Testis (tissue), 3 donors: ENCODE results near the gene LACRT. TPM values are rescaled to one million over a fixed set of nuclear protein-coding genes. Genes with fewer than 3 reads are reported as not detected.

Experiments used
- DNase-seq: peaks from one replicate; pipeline ENCODE4 v3.0.0-alpha.2; 2019
- H3K27ac ChIP-seq, 2 donors: fragments of 200-600 bp; sonication (generic); one replicate each; pipeline ENCODE4 v1.5.1; 2019
- H3K27me3 ChIP-seq: fragments of 200-600 bp; sonication (generic); one replicate; pipeline ENCODE4 v1.5.1; 2019
- H3K36me3 ChIP-seq: fragments of 200-600 bp; sonication (generic); one replicate; pipeline ENCODE4 v1.5.1; 2017; ENCODE audit warnings: low read depth; ENCODE audit errors: missing control alignments
- H3K4me1 ChIP-seq: fragments of 200-600 bp; sonication (generic); one replicate; pipeline ENCODE4 v1.5.1; 2019
- H3K4me3 ChIP-seq, 2 donors: fragments of 200-600 bp; sonication (generic); one replicate each; pipeline ENCODE4 v1.5.1; 2017 to 2019
- H3K9me3 ChIP-seq: fragments of 200-600 bp; sonication (generic); one replicate; pipeline ENCODE4 v1.5.1; 2017
- POLR2A ChIP-seq: fragments of 450-650 bp; IDR thresholded peaks from one replicate; pipeline ENCODE4 v1.6.1; 2017; ENCODE audit warnings: antibody characterized with exemption, mild to moderate bottlenecking, moderate library complexity
- WGBS, 2 donors: methylation state at CpG; one replicate each; pipeline ENCODE4 v1.1.5; 2018; 5-methylcytosine and 5-hydroxymethylcytosine counted together
- intact Hi-C: fragments of 100-400 bp; cut with DNase I; formaldehyde crosslinking; loops from one replicate; pipeline ENCODE4 v1.15.1; 2023; ENCODE audit warnings: low total_unique reads
- polyA plus RNA-seq: library from polyadenylated mRNA; stranded (reverse); fragments of 350-450 nt; fragmentation: Illumina TruSeq; extraction: RNeasy Lipid Tissue Mini Kit (QIAGEN cat#74804); gene quantifications from one replicate; pipeline ENCODE4 v1.2.3, GENCODE V29; 2014; ENCODE audit warnings: low read depth, low replicate concordance; ENCODE audit not compliant: insufficient read depth
- total RNA-seq, 2 donors: library from RNA; depleted of rRNA; stranded (reverse); fragments of >200 nt; gene quantifications; one replicate each; pipeline ENCODE4 v1.2.3, GENCODE V29; 2016
- TF ChIP-seq, protein P1 (sequence below), 3 experiments: fragments of 450-650 bp in 2 of 3; fragments of 200-600 bp in 1 of 3; sonication (generic) in 1 of 3; IDR thresholded peaks; one replicate each; pipeline ENCODE4 v1.5.1; 2016 to 2019; ENCODE audit warnings: antibody characterized with exemption in 3 of 3, mild to moderate bottlenecking in 2 of 3, moderate library complexity in 1 of 3

The LACRT gene
- total and polyA plus RNA-seq, 3 donors from 2014 or later, result not detected

DNA sequence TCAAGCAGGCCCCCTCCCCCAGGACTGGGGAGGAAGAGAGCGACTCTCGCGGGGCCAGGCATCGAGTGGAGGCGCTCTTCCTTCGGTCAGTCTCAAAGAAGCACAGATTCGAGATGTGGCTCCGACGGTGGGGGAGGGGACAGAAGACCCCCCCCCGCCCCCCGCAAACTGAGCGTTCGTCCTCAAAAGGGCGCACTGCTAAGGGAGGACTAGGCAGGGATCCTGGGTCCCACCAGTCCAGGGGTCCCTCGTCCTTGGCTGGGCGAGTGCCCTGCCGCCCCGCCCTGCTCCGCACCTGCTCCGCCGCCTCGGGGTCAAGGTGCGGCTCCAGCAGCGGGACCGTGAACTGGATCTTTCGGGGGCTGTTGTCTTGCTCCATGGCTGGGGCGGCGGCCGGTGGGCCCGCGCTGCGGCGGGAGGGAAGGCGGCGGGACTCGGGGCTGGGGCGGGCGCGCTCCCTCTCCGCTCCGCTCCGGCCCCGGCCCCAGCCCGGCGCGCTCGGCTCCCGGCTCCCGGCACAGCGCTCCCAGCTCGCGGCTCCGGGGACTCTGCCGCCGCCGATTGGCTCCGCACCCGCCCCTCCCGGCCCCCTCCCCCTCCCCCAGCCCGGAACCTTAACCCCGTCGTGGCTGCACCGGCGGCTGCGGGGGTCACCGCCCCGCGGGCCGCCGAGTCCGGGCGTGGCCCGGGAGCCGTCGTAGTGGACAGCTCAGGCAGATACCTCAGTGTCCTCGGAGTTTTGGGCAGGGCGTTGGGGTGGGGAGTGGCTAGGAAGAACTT is 46.4 kb downstream of the LACRT start, which contains the start of gene PPP1R1A:
Gene PPP1R1A, minus strand, starts transcription at position 550 of the 780 bp plus-strand sequence. Its CDS starts 171 bp downstream, at position 379.
- no peak for DNase-seq
- WGBS, 2 donors, result 0 to 2% methylated on average over 8 to 49 of the region's 77 CpGs
- intact Hi-C loops, result no loop called here
- TF ChIP-seq, protein P1, sequence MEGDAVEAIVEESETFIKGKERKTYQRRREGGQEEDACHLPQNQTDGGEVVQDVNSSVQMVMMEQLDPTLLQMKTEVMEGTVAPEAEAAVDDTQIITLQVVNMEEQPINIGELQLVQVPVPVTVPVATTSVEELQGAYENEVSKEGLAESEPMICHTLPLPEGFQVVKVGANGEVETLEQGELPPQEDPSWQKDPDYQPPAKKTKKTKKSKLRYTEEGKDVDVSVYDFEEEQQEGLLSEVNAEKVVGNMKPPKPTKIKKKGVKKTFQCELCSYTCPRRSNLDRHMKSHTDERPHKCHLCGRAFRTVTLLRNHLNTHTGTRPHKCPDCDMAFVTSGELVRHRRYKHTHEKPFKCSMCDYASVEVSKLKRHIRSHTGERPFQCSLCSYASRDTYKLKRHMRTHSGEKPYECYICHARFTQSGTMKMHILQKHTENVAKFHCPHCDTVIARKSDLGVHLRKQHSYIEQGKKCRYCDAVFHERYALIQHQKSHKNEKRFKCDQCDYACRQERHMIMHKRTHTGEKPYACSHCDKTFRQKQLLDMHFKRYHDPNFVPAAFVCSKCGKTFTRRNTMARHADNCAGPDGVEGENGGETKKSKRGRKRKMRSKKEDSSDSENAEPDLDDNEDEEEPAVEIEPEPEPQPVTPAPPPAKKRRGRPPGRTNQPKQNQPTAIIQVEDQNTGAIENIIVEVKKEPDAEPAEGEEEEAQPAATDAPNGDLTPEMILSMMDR (IDR thresholded peaks at IDR 0.05), result no peak
- no peak for TF ChIP-seq POLR2A
- no peaks in the 10 kb centered on the region for H3K27me3 ChIP-seq
- no peaks in the 10 kb centered on the region for H3K9me3 ChIP-seq
- no peak within 1 kb of the TSS for H3K27ac ChIP-seq
- peaks cover 6% of the 10 kb centered on the region for H3K4me1 ChIP-seq
- no peaks in the 10 kb centered on the region for H3K36me3 ChIP-seq
- peak within 1 kb of the TSS; percentile 40 to 52 for H3K4me3 ChIP-seq

DNA sequence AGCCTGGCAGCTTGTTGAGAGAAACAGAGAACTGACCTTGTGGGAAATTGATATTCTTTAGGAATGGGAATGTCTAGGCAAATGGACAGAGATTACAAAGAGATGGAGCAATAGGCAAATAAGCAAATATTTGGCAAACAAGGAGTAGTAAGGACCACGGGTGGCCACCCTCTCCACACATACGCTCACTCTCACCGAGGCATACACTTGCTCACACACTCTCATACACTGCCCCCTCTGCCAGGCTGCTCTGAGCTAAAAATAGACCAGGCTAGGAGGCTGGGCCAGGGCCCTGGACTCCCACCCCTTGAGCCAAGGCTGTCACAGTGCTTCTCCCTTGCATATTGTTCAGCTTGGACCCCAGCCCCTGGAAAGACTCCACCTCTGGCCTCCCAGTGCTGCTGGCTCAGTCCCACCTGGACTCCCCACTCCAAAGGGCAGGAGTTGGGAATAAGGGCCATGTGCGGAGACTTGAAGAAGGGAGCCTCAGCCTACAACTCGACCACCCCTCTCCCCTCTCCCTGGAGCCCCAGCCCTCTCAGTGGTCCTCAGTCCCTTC is 47.3 kb downstream of the LACRT start:
- Histone ChIP-seq H3K9me3 (no peaks in the 10 kb centered on the region), H3K4me1 (peaks cover 6% of the 10 kb centered on the region), H3K27ac (no peak overlapping the region), H3K36me3 (no peaks in the 10 kb centered on the region), H3K4me3 (no peak overlapping the region), H3K27me3 (no peaks in the 10 kb centered on the region)
- WGBS, 2 donors, result 37 to 44% methylated on average over 5 of the region's 5 CpGs
- peak; percentile 28 for DNase-seq
- intact Hi-C loops, result no loop called here
- TF ChIP-seq POLR2A, result no peak
- TF ChIP-seq, protein P1 (IDR thresholded peaks at IDR 0.05), result no peak

DNA sequence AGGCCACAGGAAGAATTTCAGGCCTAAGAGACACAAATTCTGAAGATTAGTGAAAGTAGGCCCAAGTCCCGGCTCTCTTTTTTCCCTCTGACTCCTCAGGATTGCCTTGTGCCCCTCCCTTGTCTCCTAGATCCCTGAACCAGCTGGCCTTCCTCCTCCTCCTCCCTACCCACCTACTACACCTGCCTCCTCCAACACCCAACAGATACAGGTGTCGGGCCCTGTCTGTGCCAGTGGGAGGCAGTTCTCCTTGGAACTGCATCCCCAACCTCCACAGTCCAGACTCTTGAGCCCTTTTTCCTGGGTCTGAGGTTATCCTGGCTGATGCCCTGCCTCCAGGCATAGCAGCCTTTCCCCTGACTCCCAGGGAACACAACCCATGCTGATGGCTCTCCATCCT is 48.1 kb downstream of the LACRT start:
- no peak overlapping the region for H3K4me3 ChIP-seq
- no peaks in the 10 kb centered on the region for H3K36me3 ChIP-seq
- DNase-seq, result no peak
- no peak overlapping the region for H3K27ac ChIP-seq
- peaks cover 6% of the 10 kb centered on the region for H3K4me1 ChIP-seq
- no peaks in the 10 kb centered on the region for H3K27me3 ChIP-seq
- WGBS, 2 donors, result 65 to 76% methylated on average over 2 of the region's 2 CpGs
- H3K9me3 ChIP-seq, result no peaks in the 10 kb centered on the region
- intact Hi-C loops, result no loop called here
- TF ChIP-seq, protein P1 (IDR thresholded peaks at IDR 0.05), result no peak
- no peak for TF ChIP-seq POLR2A

DNA sequence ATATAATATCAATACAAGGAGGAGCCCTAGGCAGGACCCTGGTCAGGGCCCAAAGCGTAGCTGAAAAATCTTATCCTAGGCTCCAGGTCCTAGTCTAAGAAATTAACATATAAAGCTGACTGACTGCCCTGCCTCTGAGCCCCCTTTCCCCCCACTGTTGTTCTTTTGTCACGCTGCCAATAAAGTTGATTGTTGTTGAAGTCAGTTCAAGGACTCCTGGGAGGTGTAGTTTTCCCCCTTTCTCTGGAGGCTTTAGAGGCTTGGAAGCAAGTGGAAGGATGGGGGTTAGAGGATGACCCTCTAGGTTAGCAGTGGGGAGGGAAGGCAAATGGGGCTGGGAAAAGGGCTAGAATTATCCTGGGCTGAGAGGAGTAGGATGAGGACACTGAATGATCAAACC is 49.5 kb downstream of the LACRT start:
- Histone ChIP-seq H3K4me1 (peaks cover 6% of the 10 kb centered on the region), H3K4me3 (no peak overlapping the region), H3K36me3 (no peaks in the 10 kb centered on the region), H3K27ac (no peak overlapping the region), H3K9me3 (no peaks in the 10 kb centered on the region), H3K27me3 (no peaks in the 10 kb centered on the region)
- TF ChIP-seq, protein P1 (IDR thresholded peaks at IDR 0.05), result no peak
- intact Hi-C loops, result no loop called here
- 67 to 91% methylated on average over 2 of the region's 2 CpGs for WGBS, 2 donors
- no peak for DNase-seq
